HG03460 (cell line): ENCODE measurements around the gene RASSF4.
"Not testable (repeated sequence)": the region's sequence is repeated elsewhere in the genome, so short reads cannot be mapped to it uniquely, and the experiment has no call there.

Experiments used
- ATAC-seq: cut with Tn5 transposase; IDR thresholded peaks from one replicate; pipeline ENCODE4 v1.9.1; 2021; ENCODE audit not compliant: unreplicated experiment

RASSF4 gene

GRCh38 chr10:45001381-45002148 is 42.0 kb downstream of the RASSF4 start:
- peak; percentile 84 for ATAC-seq

- ATAC-seq = no peak
Measured at GRCh38 chr10:45003432-45004000, 43.9 kb downstream of the RASSF4 start.

- ATAC-seq = no peak
Measured at GRCh38 chr10:45004661-45005060, 45.1 kb downstream of the RASSF4 start.

GRCh38 chr10:45005284-45005683 is 45.7 kb downstream of the RASSF4 start:
- ATAC-seq = no peak

GRCh38 chr10:45006276-45007030 is 46.9 kb downstream of the RASSF4 start:
- ATAC-seq = no peak

- ATAC-seq = peak; percentile 79
Measured at GRCh38 chr10:45008524-45009161, 49.0 kb downstream of the RASSF4 start.

GRCh38 chr10:45014557-45014956 is 55.0 kb downstream of the RASSF4 start:
- ATAC-seq = not testable (repeated sequence)

GRCh38 chr10:45015590-45015989 is 56.0 kb downstream of the RASSF4 start:
- ATAC-seq = no peak

GRCh38 chr10:45023426-45023825 is 63.8 kb downstream of the RASSF4 start:
- no peak for ATAC-seq

- no peak for ATAC-seq
Measured at GRCh38 chr10:45034301-45034700, 74.7 kb downstream of the RASSF4 start.

GRCh38 chr10:45035673-45036072 is 76.1 kb downstream of the RASSF4 start:
- no peak for ATAC-seq

GRCh38 chr10:45040921-45041542 is 81.4 kb downstream of the RASSF4 start:
- ATAC-seq = no peak

- no peak for ATAC-seq
Measured at GRCh38 chr10:45044290-45044689, 84.7 kb downstream of the RASSF4 start.
